Vagina (tissue), 2 donors: ENCODE data around the gene MYBPHL.

Source experiments
- POLR2AphosphoS5 ChIP-seq, 2 donors: sonication (generic); formaldehyde crosslinking; IDR thresholded peaks; one replicate each; pipeline ENCODE4 v1.9.0; 2017; ENCODE audit warnings: antibody characterized with exemption in 2 of 2, mild to moderate bottlenecking in 2 of 2, low read depth in 1 of 2; ENCODE audit not compliant: insufficient read depth in 1 of 2
- TF ChIP-seq, protein P1 (sequence below), 3 experiments: fragments of 450-650 bp in 2 of 3; fragments of 200-600 bp in 1 of 3; sonication (generic) in 1 of 3; IDR thresholded peaks; one replicate each; pipeline ENCODE4 v1.5.1; 2017 to 2019; ENCODE audit warnings: antibody characterized with exemption in 3 of 3, mild to moderate bottlenecking in 2 of 3, moderate library complexity in 2 of 3

DNA sequence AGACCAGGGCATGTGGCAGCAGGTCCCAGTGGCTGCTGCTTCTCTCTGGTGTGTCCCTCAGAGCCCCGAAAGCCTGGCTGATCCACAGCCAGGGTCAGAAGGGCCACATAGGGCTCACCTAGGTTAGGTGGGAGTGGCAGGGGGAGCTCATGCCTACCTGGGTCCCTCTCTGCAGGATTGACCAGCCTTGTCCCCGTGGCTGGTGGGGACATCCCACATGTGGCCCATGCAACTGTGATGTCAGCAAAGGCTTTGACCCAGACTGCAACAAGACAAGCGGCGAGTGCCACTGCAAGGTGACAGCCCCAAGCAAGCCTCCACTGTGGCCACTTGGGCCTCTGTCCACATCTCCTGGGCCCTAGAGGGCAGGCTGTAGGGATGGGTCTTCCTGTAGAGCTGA lies 41.8 kb downstream of the MYBPHL start:
- TF ChIP-seq, protein P1, sequence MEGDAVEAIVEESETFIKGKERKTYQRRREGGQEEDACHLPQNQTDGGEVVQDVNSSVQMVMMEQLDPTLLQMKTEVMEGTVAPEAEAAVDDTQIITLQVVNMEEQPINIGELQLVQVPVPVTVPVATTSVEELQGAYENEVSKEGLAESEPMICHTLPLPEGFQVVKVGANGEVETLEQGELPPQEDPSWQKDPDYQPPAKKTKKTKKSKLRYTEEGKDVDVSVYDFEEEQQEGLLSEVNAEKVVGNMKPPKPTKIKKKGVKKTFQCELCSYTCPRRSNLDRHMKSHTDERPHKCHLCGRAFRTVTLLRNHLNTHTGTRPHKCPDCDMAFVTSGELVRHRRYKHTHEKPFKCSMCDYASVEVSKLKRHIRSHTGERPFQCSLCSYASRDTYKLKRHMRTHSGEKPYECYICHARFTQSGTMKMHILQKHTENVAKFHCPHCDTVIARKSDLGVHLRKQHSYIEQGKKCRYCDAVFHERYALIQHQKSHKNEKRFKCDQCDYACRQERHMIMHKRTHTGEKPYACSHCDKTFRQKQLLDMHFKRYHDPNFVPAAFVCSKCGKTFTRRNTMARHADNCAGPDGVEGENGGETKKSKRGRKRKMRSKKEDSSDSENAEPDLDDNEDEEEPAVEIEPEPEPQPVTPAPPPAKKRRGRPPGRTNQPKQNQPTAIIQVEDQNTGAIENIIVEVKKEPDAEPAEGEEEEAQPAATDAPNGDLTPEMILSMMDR (IDR thresholded peaks at IDR 0.05), result no peak
- TF ChIP-seq POLR2AphosphoS5 (IDR thresholded peaks at IDR 0.05; ENCODE audit: insufficient read depth in 1 of 2, low read depth in 1 of 2), result no peak
